Occipital lobe (tissue), 2 donors: ENCODE data around the gene GPRC5D. TPM values are rescaled to one million over a fixed set of nuclear protein-coding genes. Genes with fewer than 3 reads are reported as not detected.

Experiments
- DNase-seq: peaks from one replicate; lab custom pipeline; 2025; lab: John Stamatoyannopoulos, UW
- total RNA-seq: library from RNA; depleted of rRNA; stranded (reverse); fragments of >200 nt; gene quantifications from one replicate; pipeline ENCODE4 v1.2.3, GENCODE V29; 2014

The GPRC5D gene
- total RNA-seq: not detected

DNA sequence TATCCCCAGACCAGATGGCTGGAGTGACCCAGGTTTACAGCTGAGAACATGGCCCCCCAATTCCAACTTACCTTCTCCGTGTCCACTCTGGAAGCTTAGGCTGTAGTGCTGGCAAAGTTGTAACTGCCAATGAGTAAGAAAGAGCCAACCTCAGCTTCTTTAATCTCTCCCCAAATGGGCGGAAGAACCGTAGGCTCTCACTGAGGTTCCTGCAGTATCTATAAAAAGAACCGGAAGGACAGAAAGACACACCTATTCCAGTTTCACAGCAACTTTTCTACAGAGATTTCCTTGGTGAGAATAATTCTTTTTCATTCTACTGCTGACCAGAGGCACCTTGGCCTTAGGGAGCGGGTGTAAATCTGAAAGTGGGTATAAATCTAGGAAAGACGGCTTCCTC is at the start of gene GPRC5D:
Gene GPRC5D, minus strand, starts transcription at position 135 of the 400 bp plus-strand sequence. CDS start 1,786 bp downstream, outside the sequence.
- DNase-seq: no peak

DNA sequence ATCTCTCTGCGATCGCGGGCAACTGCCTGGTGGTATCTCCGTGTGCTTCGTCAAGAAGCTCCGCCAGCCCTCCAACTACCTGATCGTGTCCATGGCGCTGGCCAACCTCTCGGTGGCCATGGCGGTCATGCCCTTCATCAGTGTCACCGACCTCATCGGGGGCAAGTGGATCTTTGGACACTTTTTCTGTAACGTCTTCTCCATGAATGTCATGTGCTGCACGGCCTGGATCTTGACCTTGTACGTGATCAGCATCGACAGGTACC is 49.7 kb upstream of the GPRC5D start:
- DNase-seq: no peak

DNA sequence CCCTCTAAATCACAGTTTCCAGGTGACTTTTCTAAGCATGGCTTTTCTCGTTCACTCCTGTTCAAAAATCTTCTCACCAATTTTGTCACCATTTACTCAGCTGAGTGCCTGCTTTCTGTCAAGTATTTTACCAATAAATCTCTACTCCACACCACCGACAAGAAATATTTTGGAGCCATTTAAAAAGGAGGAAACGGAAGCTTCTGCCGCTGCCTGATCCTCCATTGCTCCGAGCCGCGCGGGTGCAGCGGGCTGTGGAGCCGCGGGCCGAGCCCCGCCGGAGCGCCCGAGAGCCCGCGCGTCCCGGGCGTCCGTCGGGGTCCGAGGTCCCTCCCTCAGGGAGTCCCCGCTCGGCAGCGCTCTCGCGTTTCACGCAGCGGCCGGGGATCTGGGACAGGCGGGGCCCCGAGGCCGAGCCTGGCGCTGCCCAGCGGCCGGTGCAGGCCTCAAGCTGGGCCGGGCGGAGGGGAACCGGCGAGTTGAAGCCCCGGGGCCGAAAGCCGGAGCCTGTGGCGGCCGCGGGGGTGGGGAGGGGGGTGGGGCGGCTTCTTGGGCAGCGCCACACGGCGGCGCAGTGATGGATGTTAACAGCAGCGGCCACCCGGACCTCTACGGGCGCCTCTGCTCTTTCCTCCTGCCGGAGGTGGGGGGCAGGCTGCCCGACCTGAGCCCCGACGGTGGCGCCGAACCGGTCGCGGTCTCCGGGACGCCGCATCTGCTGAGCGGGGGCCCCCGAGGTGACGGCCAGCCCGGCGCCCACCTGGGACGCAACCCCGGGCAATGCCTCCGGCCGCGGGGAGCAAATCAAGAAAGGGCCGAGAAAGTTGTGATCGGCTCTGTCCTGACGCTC is 49.2 kb upstream of the GPRC5D start:
- DNase-seq: peak; percentile 15

DNA sequence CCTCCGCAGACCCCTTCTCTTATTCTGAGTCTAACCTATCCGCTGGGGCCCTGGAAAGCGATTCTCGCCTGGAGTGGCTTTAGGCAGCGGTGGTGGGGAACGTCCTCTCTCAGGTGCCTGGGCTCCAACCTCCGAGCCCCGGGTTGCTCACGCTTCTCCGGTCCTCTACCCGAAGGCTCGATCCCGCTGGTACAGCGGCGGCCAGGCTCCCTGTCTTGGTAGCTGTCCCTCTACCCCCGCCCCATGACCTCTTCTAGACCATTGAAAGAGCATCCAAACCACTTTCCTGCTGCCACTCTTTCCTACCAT is 48.6 kb upstream of the GPRC5D start:
- DNase-seq: no peak

DNA sequence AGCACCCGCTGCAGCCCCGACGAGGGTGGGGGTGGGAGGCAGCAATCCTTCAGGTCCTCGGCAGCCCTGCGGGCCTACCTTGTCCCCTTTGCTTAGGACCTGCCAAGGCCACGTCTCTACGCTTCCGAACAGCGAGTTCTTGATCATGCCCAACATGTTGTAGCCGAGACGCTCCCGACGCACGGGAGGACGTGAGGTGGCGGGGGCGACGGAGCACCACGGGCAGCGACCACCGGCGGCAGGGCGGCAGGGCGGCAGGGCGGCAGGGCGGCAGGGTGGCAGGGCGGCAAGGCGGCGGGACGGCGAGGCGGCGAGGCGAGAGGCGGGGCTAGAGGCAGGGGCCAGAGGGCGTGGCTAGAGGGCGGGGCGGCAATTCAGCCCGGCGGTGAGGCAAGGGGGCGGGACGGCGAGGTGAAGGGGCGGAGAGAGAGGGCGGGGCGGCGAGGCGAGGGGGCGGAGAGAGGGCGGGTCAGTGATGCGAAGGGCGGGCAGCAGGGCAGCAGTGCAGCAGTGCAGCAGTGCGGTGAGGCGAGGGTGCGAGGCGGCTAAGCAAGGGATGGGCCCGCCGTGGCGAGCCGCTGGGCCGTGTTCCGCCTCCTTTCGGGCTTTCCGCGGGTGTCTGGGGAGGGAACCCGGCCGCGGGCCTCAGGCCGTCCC is 48.1 kb upstream of the GPRC5D start, which contains the start of gene HEBP1:
Gene HEBP1, minus strand, starts transcription at position 307 of the 657 bp plus-strand sequence. Its CDS starts 151 bp downstream, at position 156.
- DNase-seq: peak; percentile 96

DNA sequence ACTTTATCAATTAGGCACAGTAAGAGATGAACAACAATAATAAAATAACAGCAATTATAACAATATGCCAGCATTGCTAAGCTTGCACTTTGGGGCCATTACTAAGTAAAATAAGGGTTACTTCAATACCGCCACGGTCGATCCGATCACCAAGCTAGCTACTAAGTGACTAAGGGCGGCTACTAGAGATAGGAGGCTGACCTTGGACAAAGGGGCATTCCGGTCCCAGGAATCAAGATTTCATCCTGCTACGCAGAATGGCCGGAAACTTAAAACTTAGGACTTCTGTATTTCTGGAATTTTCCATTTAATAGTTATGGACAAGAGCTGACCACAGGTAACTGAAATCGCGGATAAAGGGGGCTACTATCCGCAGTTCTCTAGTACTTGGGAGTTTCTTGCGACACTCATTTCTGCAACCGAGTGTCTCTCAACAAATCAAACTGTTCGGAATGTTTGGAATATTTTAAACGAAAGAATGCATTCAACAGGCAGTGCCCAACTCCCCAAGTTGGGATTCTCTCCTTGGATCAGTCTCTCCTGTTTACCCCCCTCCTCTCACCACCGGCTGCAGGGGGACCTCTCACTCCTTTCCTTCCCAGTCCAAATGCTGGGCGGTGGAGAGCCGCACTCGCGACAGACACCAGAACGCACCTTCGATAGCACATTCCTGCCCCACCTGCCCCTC is 47.4 kb upstream of the GPRC5D start:
- no peak for DNase-seq

DNA sequence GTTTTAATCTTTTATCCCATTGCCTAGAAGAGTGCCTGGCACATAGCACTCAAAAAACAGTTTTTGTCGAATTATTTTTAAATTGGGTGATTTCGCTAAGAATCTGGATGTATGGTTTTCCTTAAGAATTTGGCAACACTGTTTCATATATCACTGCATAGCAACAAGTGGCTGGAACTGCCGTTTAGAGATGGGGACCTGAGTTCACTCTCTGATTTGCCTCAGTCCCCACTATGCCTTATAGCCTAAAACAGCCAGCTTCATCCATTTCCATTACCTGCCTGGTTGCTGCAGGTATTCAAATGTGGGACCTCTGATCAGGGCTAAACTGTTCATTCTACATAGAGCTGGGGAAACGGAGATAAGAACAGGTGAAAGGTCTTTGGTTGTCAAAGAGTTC is 46.3 kb upstream of the GPRC5D start:
- no peak for DNase-seq

DNA sequence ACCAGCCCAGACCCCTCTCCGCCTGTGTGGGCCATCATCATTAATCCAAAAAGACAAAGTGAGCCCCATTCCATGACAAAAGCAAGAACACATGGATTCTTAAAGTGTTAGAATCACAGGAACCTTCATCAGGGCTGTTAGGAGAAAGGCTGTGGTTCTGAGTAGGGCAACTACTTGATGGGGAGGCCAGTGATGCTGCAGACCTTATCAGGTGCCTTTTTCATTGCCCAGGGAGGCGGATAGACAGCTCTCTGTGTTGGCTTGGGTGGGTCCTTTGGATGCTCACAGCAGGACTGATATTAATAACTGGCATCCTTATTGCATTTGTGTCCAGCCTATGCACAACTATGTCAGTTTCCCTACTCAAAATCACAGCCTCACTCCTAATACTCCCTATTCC is 45.8 kb upstream of the GPRC5D start:
- no peak for DNase-seq

DNA sequence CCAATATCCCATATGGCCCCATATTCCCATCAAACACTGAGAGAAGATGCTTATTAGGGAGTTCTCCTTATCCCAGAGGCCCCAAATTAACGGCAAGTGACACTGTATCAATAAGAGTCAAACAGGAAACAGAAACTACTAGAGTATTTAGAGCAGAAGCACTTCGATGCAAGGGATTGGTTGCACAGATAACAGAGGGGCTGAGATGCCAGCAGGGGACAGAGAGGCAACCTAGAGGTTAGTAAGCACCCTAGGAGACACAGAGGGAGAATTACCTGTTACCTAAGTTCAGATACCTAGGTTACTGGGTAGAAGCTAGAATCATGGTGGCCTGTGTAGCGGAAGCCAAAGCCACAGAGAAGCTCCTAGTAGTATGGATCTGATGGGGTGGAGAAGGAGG is 45.2 kb upstream of the GPRC5D start:
- no peak for DNase-seq

DNA sequence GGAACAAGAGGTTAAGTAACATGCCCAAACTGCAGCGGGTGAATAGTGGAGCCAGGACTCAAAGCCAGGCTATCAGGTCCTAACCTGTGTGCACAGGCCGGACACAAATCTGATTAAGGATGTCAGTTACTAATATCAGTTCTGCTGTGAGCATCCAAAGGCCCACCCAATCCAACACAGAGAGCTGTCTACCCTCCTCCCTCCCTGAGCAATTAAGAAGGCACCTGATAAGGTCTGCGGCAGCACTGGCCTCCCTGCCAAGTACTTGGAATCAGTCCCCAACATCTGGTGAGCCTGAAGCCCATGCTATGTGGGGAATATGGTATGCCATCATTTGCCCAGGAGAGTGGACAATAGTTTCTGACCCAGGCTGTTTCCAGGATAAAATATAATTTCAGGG is 44.2 kb upstream of the GPRC5D start:
- no peak for DNase-seq

DNA sequence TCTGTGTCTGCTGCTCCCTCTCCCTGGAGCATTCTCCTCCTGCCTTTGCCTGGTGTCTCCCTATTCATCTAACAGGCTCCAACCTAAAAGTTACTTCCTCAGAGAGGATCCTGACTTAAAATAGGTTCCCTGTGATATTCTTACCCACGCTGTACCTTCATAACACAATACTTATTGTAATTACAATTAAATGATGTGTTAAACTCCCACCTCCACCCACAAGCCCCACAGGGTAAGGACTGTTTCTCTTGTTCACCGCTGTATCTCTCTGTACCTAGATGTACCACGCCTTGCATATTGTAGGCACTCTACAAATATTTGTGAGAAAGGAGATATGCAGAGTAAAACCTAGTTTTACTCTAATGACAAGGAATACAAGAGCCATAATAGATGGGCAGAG is 43.1 kb upstream of the GPRC5D start:
- DNase-seq: no peak

DNA sequence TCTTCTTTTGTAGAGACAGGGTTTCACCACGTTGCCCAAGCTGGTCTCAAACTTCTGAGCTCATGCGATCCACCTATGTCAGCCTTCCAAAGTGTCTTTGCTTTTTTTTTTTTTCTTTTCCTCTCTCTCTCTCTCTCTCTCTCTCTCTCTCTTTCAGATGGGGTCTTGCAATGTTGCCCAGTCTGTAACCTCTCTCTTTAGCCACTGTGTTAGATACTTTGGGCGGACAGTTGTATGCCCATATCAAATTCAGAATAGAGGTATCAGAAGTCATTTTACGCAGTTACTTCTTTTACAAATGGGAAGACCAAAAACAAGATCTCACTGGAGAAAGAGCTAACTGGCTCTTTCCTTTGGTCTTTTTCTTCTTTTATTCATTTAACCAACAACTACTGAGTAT is 41.4 kb upstream of the GPRC5D start:
- DNase-seq: no peak

DNA sequence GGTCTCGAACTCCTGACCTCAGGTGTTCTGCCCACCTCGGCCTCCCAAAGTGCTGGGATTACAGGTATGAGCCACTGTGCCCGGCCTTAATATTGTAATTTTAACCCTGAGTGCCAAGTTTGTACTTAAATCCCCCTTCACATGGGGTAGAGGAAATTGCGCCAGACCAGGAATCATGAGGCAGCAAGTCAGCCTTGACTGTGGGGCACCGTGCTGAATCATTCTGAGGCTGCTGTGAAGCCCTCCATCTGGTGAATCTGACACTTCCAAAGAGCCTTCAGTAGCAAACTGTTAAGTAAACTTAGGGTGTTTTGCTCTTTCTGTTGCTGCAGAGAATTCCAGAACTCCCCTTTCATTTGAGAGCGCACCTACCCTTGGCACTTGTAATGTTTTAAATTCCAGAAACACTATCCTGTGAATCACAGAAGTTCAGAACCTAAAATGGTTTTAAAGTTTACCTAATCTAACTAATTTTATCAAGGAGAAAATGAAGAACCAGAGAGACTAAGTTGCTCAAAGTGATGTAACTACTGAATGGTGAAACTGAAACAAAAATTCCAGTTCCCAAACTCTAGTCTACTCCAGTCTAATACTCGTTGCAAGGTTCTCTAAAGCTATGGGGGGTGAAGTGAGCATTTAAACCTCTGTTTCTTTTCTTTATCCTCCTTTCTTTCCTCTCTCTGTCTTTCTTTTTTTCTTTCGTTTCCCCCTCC is 40.6 kb upstream of the GPRC5D start:
- DNase-seq: no peak

DNA sequence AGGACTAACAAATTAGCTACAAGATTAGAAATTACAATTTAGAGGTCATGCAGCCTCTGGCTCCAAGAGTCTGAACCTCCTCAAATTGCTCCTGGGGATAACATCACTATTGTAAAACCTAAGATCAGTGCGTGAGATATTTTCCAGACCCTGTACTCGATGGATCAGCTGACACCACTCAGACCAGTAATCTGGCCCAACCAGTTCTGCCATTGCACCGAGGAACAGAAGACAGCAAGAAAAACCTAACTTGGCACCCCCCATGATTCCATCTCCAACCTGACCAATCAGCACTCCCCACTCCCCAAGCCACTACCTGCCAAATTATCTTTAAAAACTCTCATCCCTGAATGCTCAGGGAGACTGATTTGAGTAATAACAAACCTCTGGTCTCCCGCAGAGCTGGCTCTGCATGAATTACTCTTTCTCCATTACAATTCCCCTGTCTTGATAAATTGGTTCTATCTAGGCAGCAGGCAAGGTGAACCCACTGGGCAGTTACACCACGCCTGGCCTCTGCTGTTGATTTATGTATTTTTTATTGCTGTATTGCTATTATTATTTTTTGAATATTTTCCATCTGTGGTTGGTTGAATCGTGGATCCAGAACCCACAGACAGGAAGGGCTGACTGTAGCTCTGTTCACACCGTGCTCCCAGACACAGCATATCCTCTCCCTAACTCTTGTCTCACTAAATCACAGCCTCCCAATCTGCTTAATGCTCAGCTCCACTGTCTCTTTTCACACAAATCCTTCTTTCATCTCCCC is 38.9 kb upstream of the GPRC5D start:
- DNase-seq: no peak

DNA sequence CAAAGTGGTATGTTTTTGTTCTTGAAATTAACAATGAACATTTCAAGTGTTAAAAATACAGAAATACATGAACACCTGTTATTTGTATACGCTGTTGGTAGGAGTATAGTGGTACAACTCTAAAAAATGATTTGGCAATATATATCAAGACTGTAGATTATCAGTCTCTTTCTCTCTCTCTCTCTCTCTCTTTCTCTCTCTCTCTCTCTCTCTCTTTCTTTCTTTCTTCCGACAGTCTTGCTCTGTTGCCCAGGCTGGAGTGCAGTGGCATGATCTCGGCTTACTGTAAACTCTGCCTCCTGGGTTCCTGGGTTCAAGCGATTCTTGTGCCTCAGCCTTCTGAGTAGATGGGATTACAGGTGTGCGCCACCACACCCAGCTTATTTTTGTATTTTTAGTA is 35.5 kb upstream of the GPRC5D start:
- DNase-seq: no peak

DNA sequence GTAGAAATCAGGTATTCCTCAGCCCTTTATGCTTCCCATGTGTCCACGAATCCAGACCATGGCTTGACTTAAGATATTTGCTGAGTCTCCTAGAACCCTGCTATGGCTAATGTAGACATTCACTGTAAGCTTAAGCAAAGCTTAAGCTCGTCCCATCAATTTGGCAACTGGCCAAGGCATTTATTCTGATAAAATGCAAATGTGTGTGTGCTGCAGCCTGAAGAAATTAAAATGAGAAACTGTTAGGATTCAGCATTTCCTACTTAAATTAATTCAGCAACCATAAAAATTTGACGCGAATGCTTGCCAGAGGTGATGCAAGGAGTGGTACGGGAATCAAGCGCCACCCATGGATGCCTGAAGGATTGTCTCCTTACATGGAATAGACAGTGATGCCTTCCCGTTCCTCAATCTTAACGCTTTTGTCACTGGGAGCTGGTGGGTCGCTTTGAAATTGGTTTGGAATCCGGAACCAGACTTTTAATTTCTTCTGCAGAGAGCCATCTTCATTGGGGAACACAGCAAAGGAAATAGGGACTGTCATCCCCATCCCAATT is 34.9 kb upstream of the GPRC5D start:
- DNase-seq: no peak

DNA sequence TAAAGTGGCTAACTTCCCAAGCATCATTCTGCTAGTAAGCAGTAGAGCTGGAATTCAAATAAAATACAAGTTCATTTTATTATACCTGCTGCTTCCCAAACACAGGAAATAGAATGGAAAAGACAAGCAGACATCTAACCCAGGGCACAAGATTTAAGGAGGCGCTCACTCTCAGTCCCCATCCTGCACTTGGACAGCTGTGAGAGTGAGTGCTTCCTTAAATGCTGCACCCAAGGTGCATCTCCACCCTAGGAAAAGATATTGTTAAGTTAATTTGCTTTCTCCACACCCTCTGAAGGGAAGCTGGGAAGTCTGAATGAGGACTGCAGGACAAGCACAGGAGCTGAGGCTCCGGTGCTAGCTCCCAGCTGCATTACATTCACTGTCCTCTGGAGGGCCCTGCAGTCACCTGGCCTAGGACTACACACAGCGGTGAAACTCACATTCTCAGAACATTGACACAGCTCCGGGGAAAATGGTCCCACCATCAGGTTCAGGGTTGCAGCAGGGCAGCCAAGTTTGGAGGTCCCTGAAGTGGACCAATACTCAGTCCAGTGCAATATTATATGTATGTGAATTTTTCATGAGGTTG is 33.9 kb upstream of the GPRC5D start:
- DNase-seq: no peak

DNA sequence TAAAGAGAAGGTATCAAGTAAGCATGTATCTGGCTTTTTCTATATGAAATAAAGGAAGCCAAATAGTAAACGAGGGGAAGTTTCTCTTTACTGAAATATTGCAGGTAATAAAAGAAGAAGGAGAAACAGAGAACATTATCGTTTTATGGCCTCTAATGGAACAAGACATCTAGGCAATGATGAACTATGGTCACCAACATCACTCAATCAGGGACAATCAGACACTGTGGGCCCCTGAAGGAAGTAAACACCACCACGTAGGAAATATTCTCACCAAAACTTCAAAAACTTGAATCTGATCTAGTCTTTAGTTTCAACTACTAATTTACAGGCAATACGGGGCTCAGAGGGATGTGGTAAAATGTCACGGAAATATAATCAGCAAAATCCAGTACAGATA is 32.2 kb upstream of the GPRC5D start:
- DNase-seq: no peak

DNA sequence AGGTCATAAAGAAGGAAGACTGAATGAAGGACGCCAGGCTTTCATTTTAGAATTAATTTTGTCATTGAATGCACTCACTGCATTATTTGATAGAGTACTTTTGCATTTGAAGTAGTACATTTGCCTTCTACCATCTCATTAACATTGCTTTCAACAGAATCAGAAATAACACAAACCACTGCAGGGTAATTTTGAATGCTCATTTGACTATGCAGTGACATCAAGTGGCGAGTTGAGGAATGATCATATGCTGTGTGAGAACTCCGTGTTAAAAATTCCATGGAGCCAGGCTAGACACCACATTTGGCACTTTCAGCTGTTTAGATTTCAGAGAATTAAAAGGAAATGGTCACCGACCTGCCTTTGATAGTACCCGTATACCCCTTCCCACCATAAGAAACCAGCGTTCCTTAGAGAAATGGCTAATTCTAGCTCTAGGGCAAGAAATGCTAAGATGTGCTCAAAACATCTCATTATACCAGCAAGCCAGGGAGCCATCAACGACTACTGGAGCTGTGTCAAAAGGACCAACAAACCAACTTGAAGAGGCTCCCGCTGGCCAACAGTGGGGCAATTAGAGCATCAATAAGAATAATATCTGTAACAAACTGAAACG is 31.6 kb upstream of the GPRC5D start:
- DNase-seq: no peak

DNA sequence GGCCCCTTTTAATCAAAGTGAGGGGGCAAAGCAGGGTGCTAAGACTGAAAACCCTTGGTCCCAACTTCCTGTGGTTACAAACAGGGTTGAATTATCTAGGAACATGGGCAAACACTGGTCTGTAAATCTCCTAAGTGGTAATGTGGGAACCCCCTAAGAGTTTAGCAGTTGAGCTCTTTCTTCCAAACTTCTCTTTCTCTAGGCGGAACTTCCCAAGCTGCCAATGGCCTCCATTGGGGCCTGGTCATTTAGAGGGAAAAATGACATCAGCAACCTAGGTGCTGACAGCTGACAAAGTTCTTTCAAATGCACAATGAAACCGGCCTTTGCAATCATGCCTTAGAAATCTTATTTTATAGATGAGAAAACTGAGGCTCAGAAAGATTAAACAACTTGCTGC is 30.4 kb upstream of the GPRC5D start:
- no peak for DNase-seq
